Measurements from ENCODE around the gene FARSA.
"Not testable (repeated sequence)": the region's sequence is repeated elsewhere in the genome, so short reads cannot be mapped to it uniquely, and the experiment has no call there.

Gene FARSA

DNA sequence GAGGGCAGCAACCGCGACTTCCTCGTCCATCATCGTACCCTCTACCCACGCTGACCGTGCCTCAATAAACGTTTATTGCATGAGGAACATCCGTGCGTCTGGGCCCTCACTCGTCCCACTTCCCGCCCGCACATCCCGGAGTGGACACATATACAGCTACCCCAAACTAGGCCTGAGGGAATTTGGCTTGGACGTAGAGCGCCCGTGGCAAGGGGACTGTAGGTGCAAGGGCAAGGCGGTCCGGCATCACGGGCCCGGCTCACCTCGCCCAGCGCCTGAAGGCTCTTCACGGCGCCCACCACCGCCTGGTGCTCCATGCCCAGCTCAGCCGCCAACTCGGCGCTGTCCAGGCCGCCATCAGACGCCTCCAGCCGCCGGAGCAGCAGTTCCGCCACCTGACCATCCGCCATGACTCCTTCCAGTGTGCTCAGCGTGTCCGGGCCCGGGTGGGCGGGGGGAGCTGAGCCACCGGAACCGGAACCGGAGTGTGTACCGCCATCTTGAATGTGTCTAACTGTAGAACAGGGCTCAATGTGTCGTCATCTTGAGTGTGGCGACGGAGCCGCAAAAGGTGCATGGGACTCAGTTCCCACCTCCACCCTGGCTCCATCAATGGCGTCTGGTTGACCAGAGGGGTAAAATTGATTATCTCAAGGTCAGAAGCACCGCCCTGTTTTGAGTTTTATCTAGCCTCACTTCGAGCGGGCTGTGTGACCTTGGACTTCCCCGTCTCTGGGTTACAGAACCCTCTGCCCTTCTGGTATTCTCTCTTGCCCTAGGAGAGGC is at the start of gene FARSA:
FARSA (minus strand) TSS at position 425 of the 786 bp plus-strand sequence; CDS start at position 410, 15 bp downstream.
- DNase-seq, result peak; percentile 73 to 85 (median 81)

DNA sequence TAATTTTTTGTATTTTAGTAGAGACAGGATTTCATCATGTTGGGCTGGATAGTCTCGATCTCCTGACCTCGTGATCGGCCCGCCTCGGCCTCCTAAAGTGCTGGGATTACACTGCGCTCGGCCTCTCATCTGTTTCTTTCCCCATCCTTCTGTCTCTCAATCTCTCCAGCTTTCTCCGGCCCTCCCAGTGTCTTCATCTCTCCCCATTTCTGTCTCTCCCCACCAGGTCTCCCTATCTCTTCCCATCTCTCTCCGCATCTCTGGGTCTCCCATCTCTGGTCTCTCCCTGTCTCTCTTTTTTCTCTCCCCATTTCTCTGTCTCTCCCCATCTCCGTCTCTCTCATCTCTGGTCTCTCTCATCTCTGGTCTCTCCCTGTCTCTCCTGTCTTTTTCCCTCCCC is 49.6 kb upstream of the FARSA start:
- no peak for DNase-seq

DNA sequence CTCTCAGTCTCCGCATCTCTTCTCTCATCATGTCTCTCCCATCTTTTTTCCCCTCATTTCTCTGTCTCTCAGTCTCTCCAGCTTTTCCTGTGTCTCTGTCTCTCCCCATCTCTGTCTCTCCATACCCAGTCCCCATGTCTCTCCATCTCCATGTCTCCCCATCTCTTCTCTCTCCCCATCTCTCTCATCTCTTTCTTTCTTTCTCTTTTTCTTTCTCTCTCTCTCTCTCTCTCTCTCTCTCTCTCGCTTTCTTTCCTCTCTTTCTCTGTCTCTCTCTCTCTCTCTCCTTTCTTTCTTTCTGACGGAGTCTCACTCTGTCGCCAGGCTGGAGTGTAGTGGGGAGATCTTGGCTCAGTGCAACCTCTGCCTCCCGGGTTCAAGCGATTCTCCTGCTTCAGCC is 49.1 kb upstream of the FARSA start:
- no peak for DNase-seq

DNA sequence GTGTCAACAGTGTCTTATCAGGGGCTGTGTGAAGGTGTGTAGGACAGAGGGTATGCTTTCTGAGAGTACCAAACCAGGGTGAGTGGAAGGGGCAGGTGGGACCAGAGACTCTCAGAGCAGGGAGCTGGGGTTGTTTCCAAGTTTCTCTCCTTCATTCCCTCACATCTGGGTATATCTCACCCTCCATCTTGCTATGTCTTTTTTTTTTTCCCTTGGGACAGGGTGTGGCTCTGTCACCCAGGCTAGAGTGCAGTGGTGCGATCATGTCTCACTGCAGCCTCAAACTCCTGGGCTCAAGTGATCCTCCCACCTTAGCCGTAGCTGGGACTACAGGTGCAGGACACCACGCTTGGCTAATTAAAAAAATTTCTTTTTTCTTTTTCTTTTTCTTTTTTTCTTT is 46.5 kb upstream of the FARSA start:
- DNase-seq, result no peak

DNA sequence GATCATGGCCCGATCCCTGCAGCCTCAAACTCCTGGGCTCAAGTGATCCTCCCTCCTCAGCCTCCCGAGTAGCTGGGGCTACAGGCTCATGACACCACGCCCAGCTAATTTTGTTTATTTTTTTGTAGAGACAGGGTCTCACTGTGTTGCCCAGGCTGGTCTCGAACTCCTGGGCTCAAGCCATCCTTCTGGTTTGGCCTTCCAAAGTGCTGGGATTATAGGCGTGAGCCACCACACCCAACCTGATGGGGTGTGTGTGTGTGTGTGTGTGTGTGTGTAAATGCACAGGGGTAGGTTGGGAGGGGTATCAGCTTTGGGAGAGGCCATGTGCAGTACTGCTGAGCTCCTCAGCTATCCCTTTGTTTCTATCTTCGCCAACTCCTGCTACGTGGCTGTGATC is 42.6 kb upstream of the FARSA start:
- not testable (repeated sequence) for DNase-seq

DNA sequence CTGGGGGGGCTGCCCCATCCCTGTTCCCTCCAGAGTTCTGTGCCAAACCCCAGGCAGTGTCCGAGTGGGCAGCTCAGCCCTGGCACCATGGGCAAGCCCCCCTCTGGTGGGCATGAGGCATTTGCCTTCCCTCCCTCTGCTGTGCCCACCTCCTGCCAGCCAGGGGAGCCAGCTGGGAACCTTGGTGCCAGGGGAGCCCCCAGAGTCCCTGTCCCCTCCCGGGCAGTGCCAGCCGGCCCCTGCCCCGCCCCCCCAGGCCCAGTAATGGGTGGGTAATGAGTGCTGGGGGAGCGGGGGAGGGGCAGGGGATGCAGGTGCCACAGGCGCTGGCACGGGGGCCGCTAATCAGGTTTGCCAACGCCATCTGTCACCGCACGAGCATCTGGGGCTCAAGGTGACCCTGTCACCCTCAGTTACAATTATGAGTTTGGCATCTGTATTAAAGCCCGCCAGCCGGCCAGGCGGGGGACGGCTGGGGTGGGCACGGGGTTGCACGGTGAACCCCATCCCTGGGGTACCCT is 41.8 kb upstream of the FARSA start:
- DNase-seq, result no peak

DNA sequence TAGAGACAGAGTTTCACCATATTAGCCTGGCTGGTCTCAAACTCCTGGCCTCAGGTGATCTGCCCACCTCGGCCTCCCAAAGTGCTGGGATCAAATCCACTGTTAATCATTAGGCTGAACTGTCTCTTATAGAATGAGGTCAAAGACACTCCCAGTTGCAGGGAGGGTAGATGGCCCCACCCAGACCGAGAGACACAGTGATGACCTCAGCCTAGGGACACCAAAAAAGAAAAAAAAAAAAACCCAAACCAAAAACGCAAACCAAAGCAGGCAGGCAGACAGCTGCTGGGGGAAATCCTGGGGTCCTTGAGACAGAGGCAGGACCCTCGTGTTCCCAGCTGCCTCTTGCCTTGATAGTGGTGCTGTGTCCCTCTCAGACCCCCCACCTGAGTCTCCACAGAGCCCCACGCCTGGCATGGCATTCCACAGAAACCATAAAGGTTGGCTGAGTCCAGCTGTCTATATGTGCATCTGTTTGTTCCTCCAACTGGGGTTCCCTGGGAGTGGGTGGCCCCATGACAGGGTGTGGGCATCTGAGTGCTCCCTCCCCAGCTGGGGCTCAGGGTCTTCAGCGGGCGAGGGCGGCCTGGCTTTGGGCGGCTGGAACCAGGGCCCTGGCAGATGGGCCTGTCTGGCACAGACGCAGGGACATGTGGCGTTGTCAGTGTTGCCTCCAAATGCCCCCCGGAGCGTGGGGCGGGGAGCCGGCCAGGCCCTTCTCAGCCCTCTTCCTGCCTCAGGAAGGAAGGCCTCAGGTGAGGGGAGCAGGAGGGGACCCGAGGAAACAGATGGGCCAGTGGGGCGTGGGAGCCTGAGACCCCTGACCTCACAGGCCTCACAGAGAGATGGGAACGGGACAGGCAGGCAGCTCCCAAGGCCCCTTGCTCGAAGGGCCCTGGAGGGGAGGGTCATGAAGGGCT is 41.0 kb upstream of the FARSA start:
- DNase-seq, result no peak

DNA sequence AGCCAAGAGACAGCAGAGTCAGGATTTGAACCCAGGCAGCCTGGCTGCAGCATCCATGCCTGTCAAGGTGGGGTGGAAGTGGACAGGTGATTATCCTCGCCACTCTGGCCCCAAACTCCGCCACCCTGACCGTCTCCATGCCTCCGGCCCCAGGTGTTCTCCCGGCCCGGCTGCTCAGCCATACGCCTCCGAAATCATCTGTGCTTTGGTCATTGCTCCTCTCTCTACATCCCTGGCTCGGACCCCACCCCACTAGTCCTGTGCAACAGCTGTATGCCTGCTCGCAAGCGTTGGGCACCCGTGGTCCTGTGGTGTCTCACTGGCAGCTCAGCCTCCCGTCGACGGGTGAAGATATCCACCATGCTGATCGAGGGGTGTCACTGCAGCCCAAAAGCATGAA is 39.7 kb upstream of the FARSA start:
- DNase-seq, result no peak

DNA sequence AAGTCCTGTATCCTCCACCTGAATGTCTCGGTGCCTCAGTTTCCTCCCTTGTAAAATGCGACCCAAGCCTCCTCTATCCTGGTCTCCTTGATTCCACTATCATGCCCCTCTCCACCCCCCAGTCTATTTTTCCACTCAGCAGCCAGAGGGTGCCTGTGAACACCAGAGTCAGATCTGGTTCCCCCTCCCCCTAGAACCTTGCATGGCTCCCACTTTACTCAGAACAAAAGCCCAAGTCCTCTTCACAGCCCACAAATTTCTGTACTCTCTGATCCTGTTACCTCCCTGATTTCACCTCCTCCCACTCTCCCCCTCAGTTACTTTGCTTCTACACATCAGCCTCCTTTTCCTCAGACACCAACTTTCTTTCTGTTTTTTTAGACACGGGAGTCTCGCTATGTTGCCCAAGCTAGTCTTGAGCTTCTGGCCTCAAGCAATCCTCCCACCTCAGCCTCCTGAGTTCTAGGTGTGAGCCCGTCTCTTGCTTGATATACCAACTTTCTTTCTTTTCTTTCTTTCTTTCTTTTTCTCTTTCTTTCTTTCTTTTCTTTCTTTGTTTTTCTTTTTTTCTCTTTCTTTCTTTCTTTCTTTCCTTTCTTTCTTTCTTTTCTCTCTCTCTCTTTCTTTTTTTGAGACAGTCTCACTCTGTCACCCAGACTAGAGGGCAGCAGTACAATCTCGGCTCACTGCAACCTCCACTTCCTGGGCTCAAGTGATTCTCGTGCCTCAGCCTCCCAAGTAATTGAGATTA is 36.7 kb upstream of the FARSA start:
- no peak for DNase-seq

DNA sequence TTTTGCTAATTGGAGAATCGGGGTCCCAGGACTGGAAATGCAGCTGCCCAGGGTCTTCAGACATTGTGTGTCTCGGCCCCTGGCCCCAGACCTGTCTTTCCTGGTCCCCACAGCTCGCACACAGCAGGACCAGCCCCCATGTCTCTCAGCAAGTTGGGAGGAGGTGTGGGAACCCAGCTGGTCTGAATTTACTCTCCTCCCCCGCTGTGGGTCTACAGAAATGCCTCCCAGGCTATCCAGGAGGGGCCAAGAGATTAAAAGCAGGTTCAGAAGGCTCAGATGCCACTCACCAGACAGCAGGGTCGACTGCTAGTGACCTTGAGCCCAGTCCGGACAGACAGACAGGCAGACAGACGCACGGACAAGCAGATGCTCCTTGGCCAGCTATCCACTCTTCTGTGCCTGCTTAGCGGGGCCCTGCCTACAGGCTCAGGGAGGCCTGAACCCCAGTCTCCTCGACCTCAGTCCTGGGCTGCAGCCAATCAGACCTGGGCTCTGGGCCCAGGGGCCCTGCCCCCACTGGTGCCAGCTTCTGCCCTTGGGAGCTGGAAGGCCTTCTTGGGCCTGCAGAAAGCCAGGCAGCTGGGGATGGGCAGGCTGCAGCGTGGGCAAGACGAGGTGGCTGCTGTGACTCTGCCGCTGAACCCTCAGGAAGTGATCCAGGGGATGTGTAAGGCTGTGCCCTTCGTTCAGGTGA is 35.9 kb upstream of the FARSA start, which contains the start of gene DAND5:
DAND5 (plus strand) TSS at position 285 of the 697 bp plus-strand sequence; CDS start at position 370, 85 bp downstream.
- DNase-seq, result no peak

DNA sequence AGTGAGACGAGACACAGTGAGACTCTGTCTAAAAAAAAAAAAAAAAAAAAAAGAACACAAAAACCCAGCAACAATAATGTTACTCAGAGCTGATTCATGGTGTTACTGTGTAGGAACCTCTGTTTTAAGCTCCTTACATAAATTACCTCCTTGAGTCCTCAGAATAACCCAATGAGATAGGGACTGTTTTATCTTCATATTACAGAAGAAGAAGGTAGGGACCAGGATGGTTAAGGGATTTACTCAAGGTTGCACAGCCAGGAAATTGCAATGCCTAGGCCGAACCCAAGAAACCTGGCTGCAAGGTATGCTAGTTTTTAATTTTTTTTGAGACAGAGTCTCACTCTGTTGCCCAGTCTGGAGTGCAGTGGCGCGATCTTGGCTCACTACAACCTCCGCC is 34.4 kb upstream of the FARSA start:
- DNase-seq, result no peak

DNA sequence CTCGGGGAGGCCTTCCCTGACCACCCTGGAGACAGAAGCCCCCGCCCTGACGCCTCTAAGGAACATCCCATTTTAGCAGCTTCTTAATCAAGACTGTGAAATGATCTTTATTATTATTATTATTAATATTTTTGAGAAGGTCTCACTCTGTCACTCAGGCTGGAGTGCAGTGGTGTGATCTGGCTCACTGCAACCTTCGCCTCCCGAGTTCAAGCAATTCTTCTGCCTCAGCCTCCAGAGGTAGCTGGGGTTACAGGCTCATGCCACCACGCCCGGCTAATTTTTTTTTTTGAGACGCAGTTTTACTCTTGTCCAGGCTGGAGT is 32.3 kb upstream of the FARSA start:
- no peak for DNase-seq

DNA sequence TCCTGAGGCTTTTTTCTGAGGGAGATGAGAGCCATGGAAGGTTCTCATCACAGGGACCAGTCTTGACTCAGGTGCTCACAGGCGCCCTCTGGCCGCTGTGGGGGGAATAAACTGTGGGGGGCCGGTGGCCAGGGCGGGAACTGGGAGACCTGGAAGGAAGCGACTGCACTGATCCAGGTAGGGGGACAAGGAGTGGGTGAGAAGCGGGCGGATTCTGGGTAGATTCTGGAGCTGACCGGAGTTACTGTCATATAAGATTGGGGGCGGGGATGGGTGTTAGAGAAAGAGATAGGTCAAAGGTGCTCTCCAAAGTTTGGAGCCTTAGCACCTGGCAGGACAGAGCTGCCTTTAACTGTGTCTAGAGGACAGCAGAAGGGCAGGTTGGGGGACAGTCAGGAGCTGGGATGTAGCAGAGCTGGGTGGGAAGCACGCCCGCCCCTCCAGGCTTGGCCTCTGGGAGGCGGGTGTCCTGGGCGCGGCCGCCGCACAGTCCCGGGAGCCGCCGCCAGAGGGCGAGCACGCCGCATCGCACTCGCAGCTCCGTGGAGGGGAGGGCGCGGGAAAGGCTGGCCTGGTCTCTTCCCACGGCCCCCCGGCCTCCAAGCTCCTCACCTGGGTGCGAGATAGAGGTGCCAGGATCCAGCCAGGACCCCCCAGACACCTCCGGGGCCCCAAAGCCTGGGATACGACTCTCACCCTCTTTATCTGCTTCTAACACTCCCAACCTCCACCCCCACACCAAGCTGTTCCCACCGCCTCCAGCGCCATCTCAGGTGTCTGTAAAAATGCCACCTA is 31.7 kb upstream of the FARSA start:
- DNase-seq, result peak; percentile 41 to 86 (median 74)

DNA sequence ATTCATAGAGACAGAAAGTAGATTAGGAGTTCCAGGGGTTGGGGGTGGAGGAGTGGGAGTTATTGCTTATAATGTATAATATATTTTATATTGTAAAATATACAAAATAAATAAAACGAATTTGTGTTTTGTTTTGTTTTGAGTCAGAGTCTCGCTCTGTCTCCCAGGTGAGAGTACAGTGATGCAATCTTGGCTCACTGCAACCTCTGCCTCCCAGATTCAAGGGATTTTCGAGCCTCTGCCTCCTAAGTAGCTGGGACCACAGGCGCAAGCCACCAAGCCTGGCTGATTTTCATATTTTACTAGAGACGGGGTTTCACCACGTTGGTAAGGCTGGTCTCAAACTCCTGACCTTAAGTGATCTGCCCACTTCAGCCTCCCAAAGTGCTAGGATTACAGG is 26.0 kb upstream of the FARSA start:
- DNase-seq, result no peak

DNA sequence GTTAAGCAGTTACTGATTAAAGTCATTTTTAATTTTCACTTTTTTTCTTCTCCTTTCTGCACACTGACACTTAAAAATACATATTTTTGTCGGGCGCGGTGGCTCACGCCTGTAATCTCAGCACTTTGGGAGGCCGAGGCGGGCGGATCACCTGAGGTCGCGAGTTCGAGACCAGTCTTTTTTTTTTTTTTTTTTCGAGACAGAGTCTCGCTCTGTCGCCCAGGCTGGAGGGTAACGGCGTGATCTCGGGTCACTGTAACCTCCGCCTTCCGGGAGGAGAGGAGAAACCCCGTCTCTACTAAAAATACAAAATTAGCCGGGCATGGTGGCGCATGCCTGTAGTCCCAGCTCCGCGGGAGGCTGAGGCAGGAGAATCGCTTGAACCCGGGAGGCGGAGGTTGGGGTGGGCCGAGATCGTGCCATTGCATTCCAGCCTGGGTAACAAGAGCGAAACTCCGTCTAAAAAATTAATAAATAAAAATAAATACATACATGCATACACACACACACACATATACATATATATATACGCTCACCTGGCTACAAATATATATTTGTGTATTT is 24.0 kb upstream of the FARSA start:
- DNase-seq, result not testable (repeated sequence)

DNA sequence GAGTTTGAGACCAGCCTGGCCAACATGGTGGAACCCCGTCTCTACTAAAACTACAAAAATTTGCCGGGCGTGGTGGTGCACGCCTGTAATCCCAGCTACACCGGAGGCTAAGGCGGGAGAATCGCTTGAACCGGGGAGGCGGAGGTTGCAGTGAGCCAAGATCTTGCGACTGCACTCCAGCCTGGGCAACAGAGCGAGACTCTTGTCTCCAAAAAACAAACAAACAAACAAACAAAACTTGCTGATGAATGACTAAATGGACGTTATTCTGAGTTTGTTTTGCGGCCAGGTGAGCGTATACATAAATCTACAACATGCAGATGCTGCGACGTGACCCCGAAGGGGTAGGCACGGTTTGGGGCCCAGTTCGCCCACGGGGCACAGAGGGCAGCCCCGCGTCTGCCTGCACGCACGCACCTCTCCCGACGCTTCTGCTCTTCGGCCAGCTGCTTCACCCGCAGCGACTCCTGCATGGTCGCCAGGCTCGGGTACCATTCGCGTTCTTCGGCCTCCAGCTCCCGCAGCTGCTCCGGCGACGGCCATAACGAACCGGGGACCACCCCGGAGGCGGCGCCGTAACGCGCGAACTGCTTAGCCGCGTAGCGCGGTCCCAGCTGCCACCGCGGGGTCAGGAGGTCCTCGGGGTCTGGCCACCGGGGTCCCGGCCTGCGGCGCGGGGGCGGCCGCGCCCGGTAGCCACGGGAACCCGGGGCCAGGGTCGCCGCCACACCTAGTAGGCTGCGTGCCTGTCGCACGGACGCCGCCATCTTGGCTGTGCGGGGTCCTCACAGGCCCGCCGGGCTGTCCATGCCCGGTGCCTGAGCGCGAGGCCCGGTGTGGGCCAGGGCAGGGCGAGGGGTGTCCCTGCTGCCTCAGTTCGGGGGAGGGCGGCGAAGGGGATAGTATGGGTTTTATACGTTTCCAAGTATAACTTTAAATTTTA is 23.2 kb upstream of the FARSA start, which contains the start of gene GADD45GIP1:
GADD45GIP1 (minus strand) TSS at position 778 of the 943 bp plus-strand sequence; CDS start at position 767, 11 bp downstream.
- peak; percentile 62 to 82 (median 69) for DNase-seq

DNA sequence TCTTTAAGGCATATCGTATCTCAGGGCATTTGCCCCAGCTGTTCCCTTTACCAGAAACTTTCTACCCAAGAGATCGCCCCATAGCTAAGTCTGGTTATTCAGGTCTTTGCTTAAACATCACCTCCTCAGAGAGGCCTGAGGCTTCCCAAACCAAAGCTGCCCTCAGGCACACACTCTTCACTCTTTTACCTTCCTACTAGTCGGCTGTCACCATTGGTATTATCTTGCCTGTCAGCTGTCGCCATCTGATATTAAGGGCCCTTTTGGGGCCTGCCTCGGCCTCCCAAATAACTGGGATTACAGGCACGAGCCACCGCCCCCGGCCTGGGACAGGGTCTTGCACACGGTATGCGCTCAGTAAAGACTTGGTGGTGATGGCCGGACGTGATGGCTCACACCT is 22.5 kb upstream of the FARSA start:
- DNase-seq, result no peak

DNA sequence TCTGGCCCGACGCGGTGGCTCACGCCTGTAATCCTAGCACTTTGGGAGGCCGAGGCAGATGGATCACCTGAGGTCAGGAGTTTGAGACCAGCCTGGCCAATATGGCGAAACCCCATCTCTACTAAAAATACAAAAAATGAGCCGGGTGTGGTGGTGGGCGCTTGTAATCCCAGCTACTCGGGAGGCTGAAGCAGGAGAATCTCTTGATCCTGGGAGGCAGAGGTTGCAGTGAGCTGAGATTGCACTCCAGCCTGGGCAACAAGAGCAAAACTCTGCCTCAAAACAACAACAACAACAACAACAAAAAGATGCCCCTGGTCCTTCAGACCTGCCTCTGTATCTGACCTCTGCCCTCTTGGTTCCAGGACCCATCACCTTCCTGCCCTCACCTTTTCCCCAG is 22.1 kb upstream of the FARSA start:
- DNase-seq, result not testable (repeated sequence)

DNA sequence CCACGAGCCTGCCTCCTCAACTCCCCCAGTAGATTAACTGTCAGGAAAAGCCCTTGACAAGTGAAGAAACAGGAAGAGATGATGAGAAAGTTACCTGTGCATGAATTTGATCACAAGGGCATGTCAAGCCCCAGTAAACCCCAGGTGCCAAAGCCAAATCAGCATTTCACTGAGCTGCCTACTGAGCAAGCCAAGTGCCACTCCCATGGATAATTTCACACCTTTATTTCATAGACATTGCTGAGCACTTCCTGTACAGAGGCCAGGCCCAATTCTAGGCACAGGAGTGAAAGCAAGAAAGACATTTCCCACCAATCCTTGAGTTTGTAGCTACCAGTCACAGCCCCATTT is 21.1 kb upstream of the FARSA start:
- DNase-seq, result no peak

Measured in stimulated activated naive CD4-positive, alpha-beta T cell (primary cell).